Astrocyte (in vitro differentiated cells and primary cell): ENCODE data around the gene PRR9.

Experiments used
- EZH2 ChIP-seq: IDR thresholded peaks from 2 replicates; pipeline ENCODE4 v1.6.1; 2012; ENCODE audit warnings: mild to moderate bottlenecking, low read length, inconsistent platforms; ENCODE audit not compliant: insufficient read depth
- TF ChIP-seq, protein P1 (sequence below): IDR thresholded peaks from 2 replicates; pipeline ENCODE4 v1.5.1; 2011; ENCODE audit warnings: low read depth, mild to moderate bottlenecking, inconsistent platforms, low read length, moderate library complexity; ENCODE audit not compliant: insufficient read depth

- TF ChIP-seq, protein P1, sequence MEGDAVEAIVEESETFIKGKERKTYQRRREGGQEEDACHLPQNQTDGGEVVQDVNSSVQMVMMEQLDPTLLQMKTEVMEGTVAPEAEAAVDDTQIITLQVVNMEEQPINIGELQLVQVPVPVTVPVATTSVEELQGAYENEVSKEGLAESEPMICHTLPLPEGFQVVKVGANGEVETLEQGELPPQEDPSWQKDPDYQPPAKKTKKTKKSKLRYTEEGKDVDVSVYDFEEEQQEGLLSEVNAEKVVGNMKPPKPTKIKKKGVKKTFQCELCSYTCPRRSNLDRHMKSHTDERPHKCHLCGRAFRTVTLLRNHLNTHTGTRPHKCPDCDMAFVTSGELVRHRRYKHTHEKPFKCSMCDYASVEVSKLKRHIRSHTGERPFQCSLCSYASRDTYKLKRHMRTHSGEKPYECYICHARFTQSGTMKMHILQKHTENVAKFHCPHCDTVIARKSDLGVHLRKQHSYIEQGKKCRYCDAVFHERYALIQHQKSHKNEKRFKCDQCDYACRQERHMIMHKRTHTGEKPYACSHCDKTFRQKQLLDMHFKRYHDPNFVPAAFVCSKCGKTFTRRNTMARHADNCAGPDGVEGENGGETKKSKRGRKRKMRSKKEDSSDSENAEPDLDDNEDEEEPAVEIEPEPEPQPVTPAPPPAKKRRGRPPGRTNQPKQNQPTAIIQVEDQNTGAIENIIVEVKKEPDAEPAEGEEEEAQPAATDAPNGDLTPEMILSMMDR: no peak
- no peak for TF ChIP-seq EZH2
Observed at GRCh38 chr1:153242160-153242559, 24.8 kb downstream of the PRR9 start.
